22Rv1 (cell line): ENCODE measurements around the gene LRCH1.

Experiments
- ZFX ChIP-seq: fragments of 450-650 bp; IDR thresholded peaks from 2 replicates; pipeline ENCODE4 v1.6.1; 2017; ENCODE audit warnings: antibody characterized with exemption, borderline replicate concordance
- TF ChIP-seq, protein P1 (sequence below): fragments of 450-650 bp; IDR thresholded peaks from 2 replicates; pipeline ENCODE4 v1.5.1; 2017; ENCODE audit warnings: mild to moderate bottlenecking

DNA sequence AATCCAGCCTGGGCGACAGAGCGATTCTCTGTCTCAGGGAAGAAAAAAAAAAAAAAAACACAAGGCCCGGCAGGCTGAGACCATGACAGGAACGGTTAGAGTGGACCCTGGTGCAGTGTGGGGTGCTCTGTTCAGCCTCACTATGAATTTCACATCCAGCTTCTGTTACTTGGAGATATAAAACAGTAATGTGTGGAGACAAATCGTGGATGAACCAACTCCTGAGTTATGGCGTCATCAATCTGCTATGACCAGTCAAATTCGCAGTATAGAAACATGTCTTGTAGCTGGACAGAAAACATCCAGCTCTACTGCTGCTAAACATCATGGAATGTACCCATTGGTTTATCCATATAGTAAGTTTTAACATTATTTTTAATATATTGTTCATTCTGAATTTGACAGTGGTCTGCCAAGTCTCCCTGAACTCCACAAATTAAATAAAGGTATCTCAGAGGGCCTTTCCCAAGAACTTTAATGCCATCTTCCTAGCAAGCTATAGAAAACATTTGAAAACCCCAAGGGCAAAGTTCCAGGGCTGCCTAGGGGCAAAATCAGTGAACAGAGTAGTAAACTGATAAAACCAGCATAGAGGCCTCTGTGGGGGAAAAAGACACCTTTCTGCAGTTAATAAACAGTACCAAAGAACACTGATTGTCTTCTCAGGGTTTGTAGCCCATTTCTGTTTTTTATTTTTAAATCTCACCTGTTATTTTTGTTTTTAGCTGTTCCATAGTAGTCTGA, 75.8 kb downstream of the LRCH1 start:
- TF ChIP-seq, protein P1, sequence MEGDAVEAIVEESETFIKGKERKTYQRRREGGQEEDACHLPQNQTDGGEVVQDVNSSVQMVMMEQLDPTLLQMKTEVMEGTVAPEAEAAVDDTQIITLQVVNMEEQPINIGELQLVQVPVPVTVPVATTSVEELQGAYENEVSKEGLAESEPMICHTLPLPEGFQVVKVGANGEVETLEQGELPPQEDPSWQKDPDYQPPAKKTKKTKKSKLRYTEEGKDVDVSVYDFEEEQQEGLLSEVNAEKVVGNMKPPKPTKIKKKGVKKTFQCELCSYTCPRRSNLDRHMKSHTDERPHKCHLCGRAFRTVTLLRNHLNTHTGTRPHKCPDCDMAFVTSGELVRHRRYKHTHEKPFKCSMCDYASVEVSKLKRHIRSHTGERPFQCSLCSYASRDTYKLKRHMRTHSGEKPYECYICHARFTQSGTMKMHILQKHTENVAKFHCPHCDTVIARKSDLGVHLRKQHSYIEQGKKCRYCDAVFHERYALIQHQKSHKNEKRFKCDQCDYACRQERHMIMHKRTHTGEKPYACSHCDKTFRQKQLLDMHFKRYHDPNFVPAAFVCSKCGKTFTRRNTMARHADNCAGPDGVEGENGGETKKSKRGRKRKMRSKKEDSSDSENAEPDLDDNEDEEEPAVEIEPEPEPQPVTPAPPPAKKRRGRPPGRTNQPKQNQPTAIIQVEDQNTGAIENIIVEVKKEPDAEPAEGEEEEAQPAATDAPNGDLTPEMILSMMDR: no peak
- no peak for TF ChIP-seq ZFX
